HG03103 (cell line): ENCODE results near the gene AP1S1.
"Not testable (repeated sequence)": the region's sequence is repeated elsewhere in the genome, so short reads cannot be mapped to it uniquely, and the experiment has no call there.

ENCODE experiments used
- ATAC-seq: cut with Tn5 transposase; IDR thresholded peaks from one replicate; pipeline ENCODE4 v1.9.1; 2021; ENCODE audit warnings: low read depth; ENCODE audit not compliant: unreplicated experiment

Gene AP1S1

GRCh38 chr7:101153969-101154692 is at the start of gene AP1S1:
Gene AP1S1 (plus strand): TSS chr7:101154476. CDS start chr7:101154515, 39 bp downstream.
- ATAC-seq = peak; percentile 77

GRCh38 chr7:101104799-101105198 is 49.5 kb upstream of the AP1S1 start:
- no peak for ATAC-seq

GRCh38 chr7:101105248-101105647 is 49.0 kb upstream of the AP1S1 start:
- ATAC-seq = not testable (repeated sequence)

- ATAC-seq = no peak
Measured at GRCh38 chr7:101106386-101106785, 47.9 kb upstream of the AP1S1 start.

- no peak for ATAC-seq
Measured at GRCh38 chr7:101108330-101108857, 45.9 kb upstream of the AP1S1 start.

- no peak for ATAC-seq
Measured at GRCh38 chr7:101108961-101109360, 45.3 kb upstream of the AP1S1 start.

GRCh38 chr7:101109368-101109767 is 44.9 kb upstream of the AP1S1 start:
- no peak for ATAC-seq

GRCh38 chr7:101111261-101111660 is 43.0 kb upstream of the AP1S1 start:
- no peak for ATAC-seq

GRCh38 chr7:101112233-101112632 is 42.0 kb upstream of the AP1S1 start:
- no peak for ATAC-seq

GRCh38 chr7:101113140-101113539 is 41.1 kb upstream of the AP1S1 start:
- ATAC-seq = not testable (repeated sequence)

GRCh38 chr7:101113836-101114235 is 40.4 kb upstream of the AP1S1 start:
- no peak for ATAC-seq

- ATAC-seq = no peak
Measured at GRCh38 chr7:101114492-101114891, 39.8 kb upstream of the AP1S1 start.

GRCh38 chr7:101115215-101115614 is 39.1 kb upstream of the AP1S1 start:
- ATAC-seq = no peak

- no peak for ATAC-seq
Measured at GRCh38 chr7:101116898-101117297, 37.4 kb upstream of the AP1S1 start.

GRCh38 chr7:101118856-101119255 is 35.4 kb upstream of the AP1S1 start:
- no peak for ATAC-seq

GRCh38 chr7:101119876-101120275 is 34.4 kb upstream of the AP1S1 start:
- no peak for ATAC-seq

- ATAC-seq = no peak
Measured at GRCh38 chr7:101120315-101120714, 34.0 kb upstream of the AP1S1 start.

GRCh38 chr7:101121631-101121990 is 32.7 kb upstream of the AP1S1 start:
- not testable (repeated sequence) for ATAC-seq

- ATAC-seq = no peak
Measured at GRCh38 chr7:101121991-101122932, 32.0 kb upstream of the AP1S1 start.

GRCh38 chr7:101122933-101123702 is 31.2 kb upstream of the AP1S1 start:
- no peak for ATAC-seq

GRCh38 chr7:101123703-101124068 is 30.6 kb upstream of the AP1S1 start:
- ATAC-seq = no peak
